Activated T-cell treated with anti-CD3 and anti-CD28 coated beads for 48 hours (primary cell): ENCODE results near the gene TCF12.

ENCODE experiments used
- DNase-seq: peaks from one replicate; pipeline ENCODE4 v3.0.0-alpha.2; 2020; ENCODE audit warnings: low read depth

TCF12 gene

DNA sequence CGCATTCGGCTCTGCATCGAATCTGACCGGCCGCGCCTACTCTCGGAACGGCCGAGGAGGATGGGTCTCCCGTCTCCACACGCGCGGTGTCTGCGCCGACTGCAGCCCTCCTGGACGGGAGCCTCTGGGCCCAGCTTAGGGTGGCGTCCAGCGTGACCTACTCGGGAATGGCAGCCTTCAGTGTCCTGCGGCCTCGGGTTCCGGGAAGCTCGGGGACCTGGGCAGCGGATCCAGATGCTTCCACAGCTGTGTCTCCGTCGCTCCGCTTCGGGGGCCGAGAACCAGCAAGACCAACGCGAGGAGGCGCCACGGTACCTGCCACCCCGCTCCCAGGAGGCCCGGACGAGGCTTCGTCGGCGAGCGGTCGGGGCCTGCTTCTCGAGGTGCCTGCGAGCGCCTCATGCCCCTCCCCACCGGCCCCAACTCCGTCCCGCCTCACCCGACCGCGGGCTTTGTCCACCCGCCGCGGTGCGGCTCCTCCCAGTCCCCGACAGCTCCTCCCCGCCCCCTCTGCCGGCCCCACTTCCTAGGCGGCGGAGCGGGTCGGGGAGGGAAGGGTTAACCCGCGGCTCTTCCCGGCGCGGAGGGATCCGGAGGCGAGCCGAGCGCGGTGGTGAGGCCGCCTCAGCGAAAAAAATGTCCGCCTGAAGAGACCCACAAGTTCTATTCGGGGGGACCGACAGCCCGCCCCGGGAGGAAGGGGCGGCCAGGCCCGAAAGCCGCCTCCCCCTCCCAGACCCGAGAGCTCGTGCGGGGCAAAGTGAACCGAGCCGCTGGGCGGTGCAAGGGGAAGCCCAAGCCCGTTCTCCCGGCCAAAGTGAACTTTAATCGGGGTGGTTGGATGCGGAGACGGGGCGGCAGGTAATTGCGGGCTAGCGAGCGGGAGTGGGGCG, at the start of gene TCF12:
Gene TCF12 (plus strand): TSS at position 599 of the 893 bp plus-strand sequence. CDS start 1,270 bp downstream, outside the sequence.
- peak; percentile 90 for DNase-seq

DNA sequence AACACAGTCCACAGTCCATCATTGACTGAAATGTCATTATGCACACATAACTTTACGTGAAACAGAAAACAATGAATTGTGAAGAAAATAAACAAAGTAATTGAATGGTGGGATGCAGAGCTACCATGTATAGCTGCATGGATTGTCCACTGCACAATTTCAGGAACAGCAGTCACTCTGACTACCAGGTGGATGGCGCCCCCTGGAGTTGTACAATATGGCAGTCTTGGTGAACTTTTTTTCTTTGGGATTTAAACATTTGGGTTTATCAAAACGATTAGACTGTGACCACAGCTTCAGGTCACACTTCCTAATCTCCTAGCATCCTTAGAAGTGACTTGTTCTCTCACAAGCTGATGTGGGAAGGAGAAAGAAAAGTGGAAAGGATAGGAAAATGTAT, 48.9 kb upstream of the TCF12 start:
- DNase-seq = peak; percentile 25

GRCh38 chr15:56871185-56871584, 47.3 kb upstream of the TCF12 start:
- DNase-seq = no peak

DNA sequence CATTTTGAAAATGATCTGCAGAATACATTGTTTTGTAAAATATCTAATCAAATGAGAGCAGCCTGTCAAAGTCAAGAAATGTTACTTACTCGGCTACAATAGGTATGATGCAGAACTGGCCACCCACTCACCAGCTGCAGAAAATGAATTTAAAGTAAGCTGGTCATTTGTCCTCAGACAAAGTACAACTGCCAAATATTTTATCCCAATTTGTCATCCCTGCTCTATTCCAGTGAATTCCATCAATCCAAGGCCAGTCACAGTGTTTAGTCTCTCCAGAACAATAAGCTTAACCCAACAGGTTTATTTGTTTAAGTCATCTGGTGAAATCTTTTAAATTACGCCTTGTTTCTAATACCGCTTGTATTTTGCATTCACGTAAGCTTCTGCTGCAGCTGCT, 46.6 kb upstream of the TCF12 start:
- no peak for DNase-seq

DNA sequence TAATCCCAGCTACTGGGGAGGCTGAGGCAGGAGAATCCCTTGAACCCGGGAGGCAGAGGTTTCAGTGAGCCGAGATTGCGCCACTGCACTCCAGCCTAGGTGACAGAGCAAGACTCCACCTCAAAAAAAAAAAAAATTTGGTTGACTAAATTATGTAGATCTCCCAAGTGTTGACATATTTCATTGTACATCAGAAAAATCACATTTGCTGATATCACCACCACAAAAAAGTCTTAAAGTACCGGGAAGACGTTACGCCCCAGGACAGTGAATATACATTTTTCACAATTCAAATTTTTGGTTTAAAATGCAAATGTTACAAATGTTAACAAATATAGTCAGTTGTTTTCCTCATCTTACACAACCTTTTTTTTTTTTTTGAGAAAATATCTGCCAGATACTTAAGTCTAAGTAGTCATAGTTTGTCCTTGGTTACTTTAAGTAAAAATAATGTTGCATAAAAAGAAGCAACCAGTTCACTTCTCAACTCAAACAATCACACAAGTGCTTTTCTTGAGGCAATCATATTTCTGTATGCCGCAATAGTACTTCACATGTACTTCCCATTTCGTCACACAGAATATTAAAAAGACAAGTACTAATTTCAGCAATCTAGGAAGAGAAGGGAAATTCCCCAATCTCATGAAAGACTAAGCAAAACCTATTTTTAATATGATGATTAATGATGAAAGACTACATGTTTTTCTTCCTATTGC, 41.0 kb upstream of the TCF12 start:
- no peak for DNase-seq

DNA sequence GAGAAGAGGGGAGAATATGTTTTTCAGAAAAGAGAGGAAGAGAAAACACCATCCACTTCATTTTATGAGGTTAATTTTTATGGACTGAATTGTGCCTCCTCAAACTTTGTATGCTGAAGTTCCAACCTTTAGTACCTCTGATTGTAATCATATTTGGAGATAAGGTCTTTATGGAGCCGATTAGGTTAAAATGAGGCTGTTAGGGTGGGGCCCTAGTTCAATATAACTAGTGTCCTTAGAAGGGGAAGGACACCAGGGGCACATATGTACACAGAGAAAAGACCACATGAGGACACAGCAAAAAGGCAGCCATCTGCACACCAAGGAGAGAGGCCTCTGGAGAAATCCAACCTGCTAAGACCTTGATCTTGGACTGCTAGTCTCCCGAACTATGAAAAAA, 38.9 kb upstream of the TCF12 start:
- DNase-seq = no peak

DNA sequence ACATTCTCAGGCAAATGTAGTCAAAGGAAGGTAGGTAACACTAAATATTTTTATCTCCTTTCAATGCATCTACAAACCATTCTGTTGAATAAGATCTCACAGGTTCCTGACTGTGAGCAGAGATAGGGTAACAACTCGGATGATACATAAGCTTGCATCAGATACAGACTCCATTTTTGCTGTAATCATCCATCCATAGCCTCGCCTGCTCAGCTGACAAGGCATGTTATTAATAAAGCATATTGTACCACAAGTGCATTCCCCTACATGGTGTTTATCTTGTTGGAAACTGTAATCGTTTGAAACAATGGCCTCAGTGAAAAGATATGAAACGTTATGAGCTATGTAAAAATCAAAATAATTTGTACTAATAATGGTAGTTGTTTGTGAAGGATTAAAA, 35.4 kb upstream of the TCF12 start:
- no peak for DNase-seq

DNA sequence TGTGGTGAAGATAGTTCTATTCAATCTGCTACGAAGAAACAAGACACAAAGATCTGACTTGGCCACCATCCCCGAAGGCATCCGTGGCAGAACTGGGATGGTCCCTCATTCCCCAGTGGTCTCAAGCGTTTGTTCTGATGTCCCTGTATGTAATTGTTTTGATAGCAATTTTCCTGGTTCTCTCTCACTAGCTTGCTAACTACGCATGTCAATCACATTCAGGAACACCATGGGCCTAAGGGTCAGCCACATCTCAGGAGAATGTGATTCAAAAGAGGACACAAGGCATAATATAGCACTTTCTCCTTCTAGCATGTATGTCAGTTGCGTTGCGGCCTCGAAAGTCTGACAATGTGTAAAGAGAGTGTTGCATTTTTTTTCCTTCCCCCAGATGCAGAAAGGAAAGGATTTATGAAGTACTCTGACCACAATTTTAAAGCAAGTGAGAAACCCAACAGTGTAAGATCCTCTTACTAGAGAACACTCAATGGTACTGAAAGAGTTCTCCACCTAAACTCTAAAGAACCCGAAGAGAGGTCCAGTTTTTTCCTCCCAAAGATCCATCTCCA, 32.0 kb upstream of the TCF12 start:
- DNase-seq = no peak

GRCh38 chr15:56886932-56887781, 31.3 kb upstream of the TCF12 start:
- DNase-seq = peak; percentile 85

DNA sequence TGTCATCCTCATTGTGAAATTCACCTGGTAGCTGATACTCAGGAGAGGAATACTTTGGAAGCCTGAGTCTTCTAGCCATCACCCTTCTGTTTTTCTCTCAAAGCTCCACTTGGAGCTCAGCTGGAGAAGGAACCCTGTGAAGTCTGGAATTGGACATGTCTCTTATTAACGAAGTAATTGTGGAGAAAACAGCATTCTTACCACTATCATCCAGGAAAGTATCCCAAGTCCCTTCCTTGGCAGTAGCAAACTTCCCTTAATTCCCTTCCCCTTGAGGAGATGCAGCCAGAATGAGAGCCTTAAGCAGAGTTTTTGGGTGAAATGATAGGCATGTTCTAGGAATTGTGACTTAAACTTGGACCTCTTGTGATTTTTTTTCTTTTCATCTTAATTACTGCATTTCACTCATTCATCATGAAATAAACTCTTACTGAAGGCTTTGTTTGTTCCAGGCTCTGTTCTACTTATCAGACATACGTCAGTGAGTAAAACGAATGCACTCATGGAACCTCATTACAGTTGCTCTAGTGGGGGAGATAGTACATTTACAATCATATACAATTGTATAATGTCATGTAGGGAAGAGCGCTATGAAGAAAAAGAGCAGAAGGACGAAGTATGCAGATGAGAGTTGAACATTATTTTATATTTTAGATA, 30.5 kb upstream of the TCF12 start:
- DNase-seq = no peak

DNA sequence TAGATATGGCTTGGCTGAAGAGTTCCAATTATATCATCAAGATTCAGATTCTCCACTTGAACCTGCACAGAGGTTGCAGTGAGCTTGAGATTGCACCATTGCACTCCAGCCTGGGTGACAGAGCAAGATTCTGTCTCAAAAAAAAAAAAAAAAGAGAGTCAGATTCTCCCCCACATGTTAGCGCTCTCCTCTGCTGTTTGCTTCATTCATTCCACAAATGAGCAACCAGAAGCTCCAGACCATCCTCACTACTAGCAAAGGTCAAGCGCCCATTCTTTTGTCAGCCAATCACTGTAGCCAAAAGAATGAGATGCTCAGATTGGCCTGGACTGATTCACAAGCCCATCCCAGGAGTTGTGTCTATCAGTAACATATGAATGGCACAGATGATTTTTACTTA, 28.4 kb upstream of the TCF12 start:
- no peak for DNase-seq

DNA sequence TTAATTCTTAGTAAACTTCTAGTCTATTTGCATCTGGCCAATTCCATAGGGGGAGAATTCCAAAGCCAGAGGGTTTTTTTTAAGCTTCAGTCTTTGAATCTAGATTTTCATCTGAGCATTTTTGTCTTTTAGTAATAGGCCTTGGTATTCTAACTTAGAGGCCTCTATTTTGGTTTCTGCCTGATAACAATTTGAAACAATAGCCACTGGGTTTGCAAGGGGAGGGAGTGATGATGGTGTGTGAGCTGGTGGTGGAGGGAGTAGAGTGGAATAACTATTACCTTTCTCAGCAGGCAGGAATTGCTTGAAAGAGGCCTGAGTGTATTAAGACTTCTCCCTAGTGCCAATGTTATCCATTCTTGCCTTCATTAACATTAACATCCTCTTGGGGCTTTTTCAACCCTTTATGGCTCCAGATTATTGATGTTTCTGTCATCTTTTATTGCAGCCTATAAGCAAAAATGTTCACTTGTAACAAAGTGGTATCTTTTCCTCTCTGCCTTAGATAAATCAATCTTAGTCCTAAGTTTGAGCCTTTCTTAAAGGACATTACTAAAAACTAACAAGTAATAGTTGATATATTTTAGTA, 26.5 kb upstream of the TCF12 start:
- no peak for DNase-seq

GRCh38 chr15:56892659-56893363, 25.6 kb upstream of the TCF12 start:
- no peak for DNase-seq

GRCh38 chr15:56893364-56893678, 25.1 kb upstream of the TCF12 start:
- no peak for DNase-seq

DNA sequence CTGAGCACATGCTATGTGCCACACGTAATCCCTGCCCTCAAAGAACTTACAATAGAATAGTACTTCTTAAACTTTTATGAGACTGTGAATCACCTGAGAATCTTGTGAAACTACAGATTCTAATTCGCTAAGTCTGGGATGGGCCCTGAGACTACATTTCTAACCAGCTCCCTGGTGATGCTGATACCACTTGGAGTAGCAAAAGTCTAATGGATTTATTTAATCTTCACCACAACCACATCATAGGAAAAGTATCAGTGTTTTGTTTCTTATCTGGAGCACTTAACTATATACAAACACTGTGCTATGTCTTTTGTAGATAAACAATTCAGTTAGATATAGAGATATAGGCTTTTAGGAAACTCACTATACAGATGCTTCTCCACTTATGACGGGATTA, 23.8 kb upstream of the TCF12 start:
- DNase-seq = no peak

GRCh38 chr15:56901931-56902330, 16.5 kb upstream of the TCF12 start:
- DNase-seq = no peak

- no peak for DNase-seq
These were observed 11.7 kb upstream of the TCF12 start for GRCh38 chr15:56906766-56907165.

GRCh38 chr15:56910801-56911200, 7.6 kb upstream of the TCF12 start:
- no peak for DNase-seq

DNA sequence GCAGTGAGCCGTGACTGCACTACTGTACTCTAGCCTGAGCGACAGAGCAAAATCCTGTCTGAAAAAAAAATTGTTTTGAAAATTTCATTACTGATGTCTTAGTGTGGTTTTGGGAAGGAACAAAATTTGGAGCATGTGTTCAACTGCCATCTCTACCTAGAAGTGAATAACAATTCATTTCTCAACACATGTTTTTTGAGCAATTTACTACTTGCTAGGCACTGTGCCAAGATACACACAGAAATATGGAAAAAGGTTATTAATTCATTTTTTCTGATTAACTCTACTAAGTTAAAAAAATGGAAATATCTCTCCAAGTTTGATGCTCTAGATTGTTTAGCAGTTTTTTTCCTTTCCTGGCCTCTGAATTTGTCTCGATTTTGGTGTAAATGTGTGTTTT, 5.2 kb upstream of the TCF12 start:
- no peak for DNase-seq

DNA sequence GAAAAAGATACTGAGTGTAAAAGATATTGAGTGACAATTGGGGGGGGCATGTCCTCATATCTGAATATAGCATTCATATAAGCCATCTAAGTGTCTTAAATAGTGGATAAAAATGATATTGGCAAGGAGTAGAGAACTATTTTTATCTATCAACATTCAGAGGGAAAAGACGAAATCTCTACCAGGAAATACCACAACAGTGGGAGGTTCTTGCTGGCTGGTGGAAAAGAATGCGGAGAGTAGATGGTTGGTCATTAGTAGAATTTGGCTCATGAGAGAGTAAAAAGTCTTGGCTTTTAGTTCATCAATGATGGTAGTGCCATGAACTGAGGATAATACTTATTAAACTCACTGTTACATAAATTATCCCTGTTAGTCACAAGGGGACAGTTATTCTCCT, 4.8 kb upstream of the TCF12 start:
- DNase-seq = no peak

GRCh38 chr15:56915888-56916287, 2.6 kb upstream of the TCF12 start:
- DNase-seq = no peak
